ENCODE results near the gene TCHHL1. TPM values are rescaled to one million over a fixed set of nuclear protein-coding genes. Genes with fewer than 3 reads are reported as not detected.

Gene TCHHL1
- total and polyA plus RNA-seq, 2 of the 8 experiments (the other 6 are each of a cell fraction or from before 2014, with no cell fraction given), result not detected

GRCh38 chr1:152042030-152042429 lies 46.8 kb downstream of the TCHHL1 start:
- no peaks in the 10 kb centered on the region; the same call in 1 of the 2 replicates for H3K23me2 ChIP-seq (ENCODE audit: low read depth, low read length)
- 93% methylated on average over 1 of the region's 1 CpG; no CpG with 5 or more reads in 1 of the 2 experiments for WGBS, 2 experiments (ENCODE audit: extremely low coverage in 1 of 2, insufficient coverage in 1 of 2, insufficient read length in 1 of 2, insufficient replicate concordance in 2 of 2, low coverage in 1 of 2, low lambda C conversion rate in 2 of 2, missing lambda C conversion rate in 1 of 2)
- no peak overlapping the region for H3K4ac ChIP-seq (replicated peaks; ENCODE audit: insufficient read length, low read depth, low read length)
- FAIRE-seq (no peak), DNase-seq (ENCODE audit: low read depth in 1 of 2, low spot score in 2 of 2) (no peak)
- no peak overlapping the region for H4K5ac ChIP-seq (ENCODE audit: insufficient read length, low read depth, low read length)
- H3K14ac ChIP-seq (ENCODE audit: insufficient read length), result no peak overlapping the region
- H2BK12ac ChIP-seq (ENCODE audit: low read depth, low read length), result peak overlapping the region; percentile 91; the same call in 1 of the 2 replicates
- 0 out of 2 replicates have a peak overlapping the region, but pooled peaks have one; percentile 62 for H2BK20ac ChIP-seq (ENCODE audit: low read length)
- no peak overlapping the region for H3K23ac ChIP-seq (ENCODE audit: insufficient read length)
- no peaks in the 10 kb centered on the region for H3K36me3 ChIP-seq (ENCODE audit: control insufficient read depth in 2 of 4, insufficient read depth in 4 of 4, low read length in 3 of 4)
- no peaks in the 10 kb centered on the region for H3K79me2 ChIP-seq (ENCODE audit: control insufficient read depth in 1 of 2, insufficient read depth in 2 of 2, low read length in 2 of 2)
- H3K27ac ChIP-seq (ENCODE audit: low read depth, low read length), result no peak overlapping the region
- H4K20me1 ChIP-seq (replicated peaks in 1 of 2; ENCODE audit: control insufficient read depth in 1 of 2, insufficient read depth in 2 of 2, low read length in 2 of 2), result no peaks in the 10 kb centered on the region
- no peaks in the 10 kb centered on the region for H3K9me3 ChIP-seq (ENCODE audit: insufficient read depth in 2 of 2, low read depth in 1 of 2, low read length in 1 of 2)
- H2AFZ ChIP-seq (ENCODE audit: low read length), result no peak overlapping the region
- peaks cover 3 to 12% (median 4%) of the 10 kb centered on the region in 4 experiments; a peak in 6 of 7 replicates for H3K4me1 ChIP-seq (replicated peaks in 1 of 4; ENCODE audit: control insufficient read depth in 3 of 4, insufficient read depth in 4 of 4, low read length in 3 of 4)
- H4K91ac ChIP-seq (replicated peaks; ENCODE audit: insufficient read length, low read length), result no peak overlapping the region
- H2BK120ac ChIP-seq (replicated peaks; ENCODE audit: low read depth, low read length), result no peak overlapping the region
- no peak overlapping the region for H3K56ac ChIP-seq (replicated peaks; ENCODE audit: insufficient read length, low read depth, low read length)
- H4K8ac ChIP-seq (ENCODE audit: extremely low read depth, insufficient read depth, low read length), result no peak overlapping the region
- no peak overlapping the region; the same call in 1 of the 2 replicates for H2BK5ac ChIP-seq (ENCODE audit: low read depth, low read length)
- no peak overlapping the region for H3K18ac ChIP-seq (ENCODE audit: extremely low read depth, low read length)
- H3K79me1 ChIP-seq (ENCODE audit: low read depth, low read length), result no peaks in the 10 kb centered on the region
- H3K27me3 ChIP-seq (replicated peaks in 1 of 4; ENCODE audit: control insufficient read depth in 3 of 4, extremely low read depth in 1 of 4, insufficient read depth in 3 of 4, low read length in 3 of 4), result peaks cover 0 to 6% (median 0%) of the 10 kb centered on the region in 4 experiments; a peak in 2 of 7 replicates
- no peak for TF ChIP-seq KDM1A (IDR thresholded peaks at IDR 0.05; ENCODE audit: borderline replicate concordance, low read length)
- no peak overlapping the region for H3K4me2 ChIP-seq (ENCODE audit: insufficient read depth in 1 of 2, low read depth in 2 of 2, low read length in 2 of 2)
- peak overlapping the region; percentile 92; the same call in 1 of the 2 replicates for H2AK5ac ChIP-seq (ENCODE audit: low read depth, low read length)
- ChIA-PET POLR2A (ENCODE audit: partially characterized antibody) (no interaction called here), CTCF (ENCODE audit: partially characterized antibody) (interaction anchor here (2.0 to 3.7 kb wide), 3 partner anchors 11 to 41 kb away, joined by 9 to 13 read pairs (median 13); no protein-coding TSS in a partner anchor)
- H3K9ac ChIP-seq (replicated peaks in 1 of 4; ENCODE audit: extremely low read depth in 1 of 4, low read depth in 3 of 4, low read length in 3 of 4), result no peak overlapping the region
- H2BK15ac ChIP-seq (ENCODE audit: low read length), result peak overlapping the region; percentile 78; the same call in 1 of the 2 replicates
- no peak overlapping the region for H3K4me3 ChIP-seq (ENCODE audit: extremely low read depth in 1 of 4, insufficient read depth in 2 of 4, low read depth in 3 of 4, low read length in 4 of 4)
